NCI-H82 (cell line): ENCODE data around the gene CUL9.

ENCODE experiments used
- DNase-seq: peaks from one replicate; lab custom pipeline; 2025; lab: John Stamatoyannopoulos, UW

CUL9 gene

GRCh38 chr6:43229803-43230620, 48.0 kb downstream of the CUL9 start:
- DNase-seq: no peak

- DNase-seq: no peak
Measured at GRCh38 chr6:43231053-43231452, 49.1 kb downstream of the CUL9 start.

GRCh38 chr6:43231735-43232450, 49.9 kb downstream of the CUL9 start:
- no peak for DNase-seq

- DNase-seq: no peak
Measured at GRCh38 chr6:43235841-43236240, 53.8 kb downstream of the CUL9 start.

GRCh38 chr6:43239054-43239453, 57.1 kb downstream of the CUL9 start:
- DNase-seq: no peak

- no peak for DNase-seq
Measured at GRCh38 chr6:43240950-43241349, 59.0 kb downstream of the CUL9 start.

- DNase-seq: no peak
Measured at GRCh38 chr6:43241446-43241845, 59.5 kb downstream of the CUL9 start.

GRCh38 chr6:43242908-43243663, 61.1 kb downstream of the CUL9 start, which contains the start of gene TTBK1:
TSS of gene TTBK1 (plus strand) at chr6:43243481. CDS start at chr6:43246661, 3,180 bp downstream.
- peak; percentile 22 for DNase-seq

GRCh38 chr6:43243664-43244321, 61.8 kb downstream of the CUL9 start:
- no peak for DNase-seq

- DNase-seq: peak; percentile 71
Measured at GRCh38 chr6:43246301-43247113, 64.5 kb downstream of the CUL9 start.

GRCh38 chr6:43247114-43247999, 65.4 kb downstream of the CUL9 start:
- peak; percentile 85 for DNase-seq

GRCh38 chr6:43248101-43248500, 66.1 kb downstream of the CUL9 start:
- no peak for DNase-seq

- DNase-seq: no peak
Measured at GRCh38 chr6:43248791-43249190, 66.8 kb downstream of the CUL9 start.

GRCh38 chr6:43250992-43251373, 69.0 kb downstream of the CUL9 start:
- peak; percentile 88 for DNase-seq

- no peak for DNase-seq
Measured at GRCh38 chr6:43253401-43253800, 71.4 kb downstream of the CUL9 start.

GRCh38 chr6:43254138-43254817, 72.3 kb downstream of the CUL9 start:
- DNase-seq: no peak

GRCh38 chr6:43254846-43255245, 72.8 kb downstream of the CUL9 start:
- no peak for DNase-seq

- DNase-seq: no peak
Measured at GRCh38 chr6:43255408-43256054, 73.5 kb downstream of the CUL9 start.
